Adrenal gland (tissue), 5 donors: ENCODE data around the gene EIF4EBP3.

ENCODE experiments used
- CTCF ChIP-seq, 6 experiments: fragments of 450-650 bp in 4 of 6; fragments of 200-600 bp in 2 of 6; sonication (generic) in 1 of 6; IDR thresholded peaks; 1 replicate in 5 of 6; 2 replicates in 1 of 6; pipeline versions ENCODE4 v1.5.1 to v1.8.0; 2016 to 2021; ENCODE audit warnings: antibody characterized with exemption in 6 of 6, mild to moderate bottlenecking in 2 of 6, moderate library complexity in 1 of 6
- POLR2A ChIP-seq, 2 donors: fragments of 450-650 bp; IDR thresholded peaks; one replicate each; pipeline ENCODE4 v1.6.1; 2017; ENCODE audit warnings: antibody characterized with exemption in 2 of 2, mild to moderate bottlenecking in 2 of 2, moderate library complexity in 1 of 2
- donor health status: DM: no; HTN: no; CAD: no.

- TF ChIP-seq CTCF (IDR thresholded peaks at IDR 0.05) (no peak), POLR2A (IDR thresholded peaks at IDR 0.05) (no peak)
These were observed 832 bp downstream of the EIF4EBP3 start for GRCh38 chr5:140548300-140548688.
